H1 (cell line): ENCODE measurements around the gene SIPA1L3. TPM values are rescaled to one million over a fixed set of nuclear protein-coding genes. Genes with fewer than 3 reads are reported as not detected.

Experiments used
- ASH2L ChIP-seq: fragments of 200-600, 300-600 bp; sonication (generic); IDR thresholded peaks from one replicate; pipeline ENCODE4 v1.7.1; 2017; ENCODE audit warnings: low read length
- ATF3 ChIP-seq: IDR thresholded peaks from 2 replicates; pipeline ENCODE4 v1.6.1; 2011; ENCODE audit warnings: low read depth, mild to moderate bottlenecking, low read length; ENCODE audit not compliant: insufficient read depth
- USF2 ChIP-seq: IDR thresholded peaks from 2 replicates; pipeline ENCODE4 v1.6.1; 2011; ENCODE audit warnings: low read length, improper control_type of control experiment
- polyA plus RNA-seq, 7 experiments: library from polyadenylated mRNA; depleted of rRNA in 3 of 7; stranded (reverse) in 5 of 7; unstranded in 2 of 7; fragments of >200 nt in 5 of 7; fragments of 200-250 nt in 2 of 7; gene quantifications; 1 replicate in 5 of 7; 2 replicates in 1 of 7; 4 replicates in 1 of 7; pipeline versions ENCODE4 v1.2.1 to v1.2.3, GENCODE V29; 2011 to 2013; ENCODE audit warnings: missing spikeins in 2 of 7, mixed read lengths in 2 of 7
- total RNA-seq: library from RNA; stranded (reverse); fragmentation: NEBNext Ultra II Directional; extraction: Animal tissue kit (Norgen Biotek cat#: 25700); gene quantifications from 2 replicates; pipeline ENCODE4 v1.2.1, GENCODE V29; 2021

The SIPA1L3 gene
- total and polyA plus RNA-seq, 2 of the 8 experiments (the other 6 are each of a cell fraction or from before 2014, with no cell fraction given), result 15.0 to 54.9 TPM

- TF ChIP-seq ATF3 (no peak), ASH2L (no peak), USF2 (no peak)
Observed at GRCh38 chr19:38173291-38174041, 266.5 kb downstream of the SIPA1L3 start (continued).
